NCI-H1436 treated with DMSO at 0.1 percent for 48 hours (cell line): Measurements from ENCODE around the gene TCEANC2.

Experiments
- DNase-seq: peaks from one replicate; lab custom pipeline; 2025; lab: John Stamatoyannopoulos, UW

Gene TCEANC2

DNA sequence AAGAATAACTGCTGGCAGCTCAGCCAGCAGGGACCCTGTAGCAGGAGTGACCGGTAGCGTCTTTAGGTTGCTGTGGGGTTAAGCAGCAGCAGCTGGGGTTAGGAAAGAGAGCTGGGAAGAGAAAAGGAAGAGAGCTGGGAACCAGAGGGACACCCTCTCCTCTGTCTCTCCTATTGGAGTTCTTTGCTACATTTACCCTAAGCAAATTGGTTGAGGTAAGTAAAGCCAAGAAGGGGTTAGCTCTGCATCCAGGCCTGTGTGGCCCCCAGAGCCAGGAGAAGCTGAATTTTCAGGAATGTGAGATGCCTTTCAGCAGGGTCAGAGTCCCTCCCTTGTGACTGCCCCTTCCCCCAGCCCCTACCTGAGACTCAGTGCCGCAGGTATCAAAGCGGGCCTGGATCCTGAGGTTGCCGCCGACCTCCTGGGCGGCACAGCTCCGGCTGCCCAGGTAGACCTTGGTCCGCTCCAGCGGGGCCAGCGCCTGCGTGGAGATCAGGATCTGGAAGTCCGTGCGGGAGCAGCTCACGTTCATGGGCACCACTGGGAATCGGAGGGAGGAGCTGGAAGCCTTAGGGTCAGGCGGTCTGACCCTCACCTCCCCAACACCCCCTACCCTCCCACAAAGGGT lies 83.0 kb downstream of the TCEANC2 start:
- no peak for DNase-seq

DNA sequence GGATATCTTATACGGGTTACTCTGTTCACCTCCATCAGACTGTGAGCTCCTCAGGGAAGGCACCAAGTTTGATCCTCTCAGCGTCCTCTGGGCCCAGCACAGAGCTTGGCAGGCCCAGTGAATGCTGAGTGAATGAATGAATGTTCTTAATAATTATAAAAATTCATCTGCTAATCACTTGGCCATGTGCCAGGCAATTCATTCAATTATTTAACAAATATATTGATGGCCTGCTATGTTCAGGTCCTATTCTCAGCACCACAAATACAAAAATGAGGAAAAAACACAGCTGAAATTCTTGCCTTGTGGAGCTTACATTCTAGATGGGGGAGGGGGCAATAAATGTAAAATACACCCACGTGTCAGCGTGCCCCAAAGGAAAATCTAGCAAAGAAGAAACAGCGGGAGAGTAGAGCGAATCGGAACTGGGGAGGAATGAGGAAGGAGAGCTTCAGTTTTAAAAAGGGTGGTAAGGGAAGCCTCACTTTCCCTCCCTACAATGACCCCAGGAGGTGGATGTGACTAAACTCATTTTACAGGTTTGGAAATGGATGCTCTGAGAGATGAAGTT lies 83.6 kb downstream of the TCEANC2 start:
- no peak for DNase-seq

DNA sequence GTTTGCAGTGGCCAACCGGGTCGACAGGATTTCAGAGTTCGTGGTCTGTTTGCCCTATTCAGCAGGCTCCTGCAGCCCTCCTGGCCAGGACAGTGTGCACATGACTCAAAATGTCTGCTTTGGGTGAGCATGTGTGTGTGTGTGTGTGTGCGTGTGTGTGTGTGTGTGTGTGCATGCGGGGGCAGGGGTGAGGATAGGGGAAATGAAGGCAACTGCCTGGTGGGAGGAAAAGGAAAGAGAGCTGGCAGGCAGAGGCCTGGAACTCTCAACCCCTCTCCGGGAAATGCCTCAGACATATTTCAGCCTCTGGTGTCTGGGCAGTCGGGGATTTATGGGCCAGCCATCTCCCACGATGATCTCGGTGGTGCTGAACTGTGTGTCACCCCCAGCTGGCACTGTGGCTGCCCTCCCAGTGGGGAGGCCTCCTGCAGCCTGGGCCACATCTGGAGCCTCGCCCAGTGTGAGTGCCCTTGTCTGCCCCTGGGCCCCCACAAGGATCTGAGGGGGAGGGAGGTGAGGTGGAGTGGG lies 84.2 kb downstream of the TCEANC2 start:
- no peak for DNase-seq

DNA sequence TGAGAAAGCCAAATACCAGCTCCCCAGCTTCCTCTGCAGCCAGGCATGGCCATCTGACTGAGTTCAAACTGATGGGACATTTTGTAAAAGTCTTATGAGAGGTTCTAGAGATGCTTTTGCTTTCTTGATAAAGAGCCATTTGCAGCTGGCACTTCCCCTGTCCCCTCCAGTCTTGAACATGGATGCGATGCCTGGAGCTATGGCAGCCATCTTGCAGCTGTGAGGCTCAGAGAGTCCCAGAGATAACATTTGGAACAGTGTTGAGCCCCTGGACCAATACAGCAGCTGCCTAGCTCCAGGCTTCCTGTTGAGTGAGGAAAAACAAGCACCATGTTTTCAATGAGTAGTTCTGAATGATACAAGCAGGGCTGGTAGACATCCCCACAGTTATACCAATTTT lies 85.6 kb downstream of the TCEANC2 start:
- DNase-seq = no peak

DNA sequence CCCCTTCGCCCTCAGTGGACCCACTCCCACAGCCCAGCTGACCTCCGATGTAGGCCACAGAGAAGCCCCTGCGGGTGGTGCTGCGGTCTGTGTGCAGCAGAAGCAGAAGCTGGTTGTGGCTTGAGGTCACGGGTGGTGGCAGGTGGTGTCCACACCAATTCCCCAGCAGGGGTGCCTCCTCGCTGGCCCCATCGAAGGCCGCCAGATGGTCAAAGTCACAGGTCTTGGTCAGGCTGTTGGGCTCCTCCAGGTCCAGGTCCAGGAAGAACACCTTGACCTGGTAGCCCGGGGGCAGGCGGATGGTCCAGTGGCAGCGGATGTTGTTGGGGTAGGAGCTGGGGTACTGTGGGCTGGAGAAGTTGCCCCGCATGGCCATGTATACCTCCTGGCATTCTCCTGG lies 86.3 kb downstream of the TCEANC2 start:
- DNase-seq = no peak

DNA sequence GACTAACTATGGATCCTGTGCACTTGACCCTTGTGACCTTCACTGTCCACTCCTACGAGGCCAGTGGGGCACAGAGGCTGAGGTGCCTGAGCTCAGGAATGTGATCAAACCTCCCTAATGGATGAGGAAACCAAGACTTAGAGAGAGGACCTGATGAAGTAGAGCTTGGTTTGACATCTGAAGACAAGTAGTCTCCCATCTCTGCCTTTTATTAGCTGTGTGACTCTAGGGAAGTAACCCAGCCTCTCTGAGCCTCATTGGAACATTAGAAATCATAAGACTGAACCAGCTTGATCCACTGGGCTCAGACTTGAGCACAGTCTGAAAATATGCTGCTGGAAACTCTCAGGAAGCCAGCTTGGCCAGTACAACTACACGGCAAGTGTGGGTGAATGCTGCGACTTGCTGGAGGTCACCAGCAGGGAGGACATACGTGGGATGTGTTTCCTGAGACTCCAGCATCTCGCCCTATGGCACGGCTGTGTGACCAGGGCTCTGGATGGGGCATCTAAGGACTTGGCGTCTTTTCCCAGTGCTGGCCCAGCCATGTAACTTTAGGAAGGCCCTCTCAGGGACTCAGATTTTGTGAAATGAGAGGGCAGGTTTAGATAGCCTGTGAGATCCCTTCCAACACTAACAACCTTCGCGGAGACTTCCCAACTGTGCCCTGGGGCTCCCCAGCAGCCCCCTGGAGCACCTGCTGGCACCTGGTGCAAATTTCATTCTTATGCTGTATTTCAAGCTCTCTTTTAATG lies 88.9 kb downstream of the TCEANC2 start:
- no peak for DNase-seq

DNA sequence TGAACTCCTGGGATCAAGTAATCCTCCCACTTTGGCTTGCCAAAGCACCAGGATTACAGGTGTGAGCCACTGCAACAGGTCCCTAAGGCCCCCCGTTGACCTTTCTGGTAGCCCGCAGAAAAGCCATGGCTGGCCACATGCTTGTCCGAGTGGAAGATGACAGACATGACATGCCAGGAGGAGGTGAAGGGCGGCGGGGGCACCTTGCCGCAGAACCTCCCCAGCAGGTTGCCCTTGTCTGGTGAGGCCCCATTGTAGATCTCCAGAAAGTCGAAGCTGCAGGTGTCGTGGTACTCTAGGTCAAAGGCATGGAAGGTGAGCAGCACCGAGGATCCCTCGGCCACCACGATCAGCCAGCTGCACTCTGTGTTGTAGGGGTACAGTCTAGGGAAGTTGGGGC lies 91.0 kb downstream of the TCEANC2 start:
- DNase-seq = no peak

DNA sequence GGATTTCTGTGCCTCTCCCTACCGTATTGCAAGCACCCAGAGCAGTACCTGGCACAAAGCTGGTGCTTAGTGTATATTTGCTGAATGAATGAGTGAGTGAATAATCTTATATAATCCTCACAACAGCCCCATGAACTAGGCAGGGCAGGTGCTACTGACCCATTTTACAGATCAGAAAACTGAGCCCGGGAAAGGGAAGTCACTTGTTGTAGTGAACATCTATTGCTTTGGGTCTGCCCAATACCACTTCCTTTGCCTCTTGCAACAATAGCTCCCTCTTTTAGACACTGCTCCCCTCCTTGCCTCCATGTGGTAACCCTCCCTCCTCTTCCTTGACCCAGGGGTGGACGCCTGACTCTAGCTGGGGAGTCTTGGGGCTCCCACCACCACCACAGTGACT lies 96.3 kb downstream of the TCEANC2 start:
- DNase-seq = no peak

DNA sequence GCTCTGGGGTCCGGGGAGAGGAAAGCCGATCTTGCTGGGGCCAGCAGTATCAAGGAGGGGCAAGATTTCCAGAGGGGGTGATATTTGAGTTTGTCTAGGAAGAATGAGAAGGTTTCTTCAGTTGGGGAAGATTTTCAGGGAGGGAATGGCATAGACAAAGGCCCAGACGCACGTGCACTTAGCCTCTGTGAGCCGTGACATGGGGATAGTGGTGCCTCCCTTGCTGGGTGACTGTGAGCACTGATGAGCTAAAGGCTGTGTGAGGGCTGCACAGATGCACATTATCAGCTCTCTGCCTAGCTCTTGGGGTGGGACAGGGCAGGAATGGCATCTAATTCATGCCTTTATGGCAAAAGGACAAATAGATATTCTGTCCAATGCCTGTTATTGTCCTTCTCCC lies 97.6 kb downstream of the TCEANC2 start:
- DNase-seq = no peak

DNA sequence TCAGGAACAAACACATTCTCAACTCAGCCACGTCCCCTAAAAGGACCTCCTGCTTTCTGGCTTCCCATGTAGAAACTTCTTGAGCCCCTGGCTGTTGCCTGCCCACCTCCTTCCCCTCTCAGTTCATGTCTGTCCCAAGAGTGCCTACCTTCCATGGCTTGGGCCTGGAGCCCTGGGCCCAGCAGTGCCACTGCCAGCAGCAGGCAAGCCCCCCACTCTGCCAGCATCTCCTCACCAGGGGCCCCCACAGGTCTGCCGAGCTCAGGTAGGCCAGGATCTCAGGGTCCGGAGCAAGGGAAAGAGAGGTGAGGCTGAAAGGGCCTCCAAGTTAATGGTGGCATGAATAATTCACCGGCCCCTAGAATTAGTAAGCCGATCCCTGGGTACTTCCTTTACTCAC lies 99.3 kb downstream of the TCEANC2 start, which contains the start of gene CDCP2:
TSS of gene CDCP2 (minus strand) at position 305 of the 400 bp plus-strand sequence. CDS start at position 227, 78 bp downstream.
- no peak for DNase-seq

DNA sequence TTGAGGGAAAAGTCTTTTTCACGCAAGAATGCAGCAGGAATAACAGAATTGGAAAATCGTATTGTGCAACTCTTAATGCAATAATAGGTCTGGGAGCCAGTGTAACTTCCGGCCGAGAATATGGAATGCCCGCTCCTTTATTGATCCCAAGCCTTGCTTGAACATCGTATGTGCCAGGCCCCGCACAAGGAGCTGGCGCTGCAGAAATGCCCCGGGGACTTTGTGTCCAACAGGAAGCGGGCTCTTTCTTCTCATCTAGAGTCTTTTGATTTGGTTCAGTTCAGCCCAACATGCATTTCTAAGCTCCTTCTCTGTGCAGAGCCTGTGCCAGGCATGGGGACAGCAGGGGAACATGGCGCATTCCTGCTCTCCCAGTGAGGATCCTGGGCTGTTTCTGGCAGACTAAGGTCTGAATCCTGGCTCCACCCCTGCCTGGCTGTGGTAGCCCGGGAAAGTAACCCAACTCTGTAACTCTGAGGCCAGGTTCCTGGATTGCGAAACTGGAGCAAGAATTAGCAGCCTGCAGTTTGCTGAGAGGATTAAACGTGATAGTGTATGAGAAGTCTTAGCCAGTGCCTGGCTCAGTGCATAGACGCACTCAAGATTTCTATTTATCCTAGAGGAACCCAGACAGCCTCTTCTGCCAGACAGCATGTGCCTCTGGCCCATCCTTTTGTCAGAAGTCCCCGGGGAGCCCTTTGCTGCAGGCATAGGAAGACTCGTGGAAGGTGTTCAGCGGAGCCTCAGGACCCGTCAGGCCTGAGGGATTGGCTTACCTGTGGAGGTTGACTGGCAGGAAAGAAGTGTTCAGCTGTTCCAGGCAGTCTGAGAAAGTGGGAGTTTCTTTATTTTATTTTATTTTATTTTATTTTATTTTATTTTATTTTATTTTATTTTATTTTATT lies 100.4 kb downstream of the TCEANC2 start:
- no peak for DNase-seq
